Measurements from ENCODE around the gene GPR35.
A peak's percentile ranks its signal among the peaks of the same experiment; 100 is the strongest.

GPR35 gene, protein sequence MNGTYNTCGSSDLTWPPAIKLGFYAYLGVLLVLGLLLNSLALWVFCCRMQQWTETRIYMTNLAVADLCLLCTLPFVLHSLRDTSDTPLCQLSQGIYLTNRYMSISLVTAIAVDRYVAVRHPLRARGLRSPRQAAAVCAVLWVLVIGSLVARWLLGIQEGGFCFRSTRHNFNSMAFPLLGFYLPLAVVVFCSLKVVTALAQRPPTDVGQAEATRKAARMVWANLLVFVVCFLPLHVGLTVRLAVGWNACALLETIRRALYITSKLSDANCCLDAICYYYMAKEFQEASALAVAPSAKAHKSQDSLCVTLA

DNA sequence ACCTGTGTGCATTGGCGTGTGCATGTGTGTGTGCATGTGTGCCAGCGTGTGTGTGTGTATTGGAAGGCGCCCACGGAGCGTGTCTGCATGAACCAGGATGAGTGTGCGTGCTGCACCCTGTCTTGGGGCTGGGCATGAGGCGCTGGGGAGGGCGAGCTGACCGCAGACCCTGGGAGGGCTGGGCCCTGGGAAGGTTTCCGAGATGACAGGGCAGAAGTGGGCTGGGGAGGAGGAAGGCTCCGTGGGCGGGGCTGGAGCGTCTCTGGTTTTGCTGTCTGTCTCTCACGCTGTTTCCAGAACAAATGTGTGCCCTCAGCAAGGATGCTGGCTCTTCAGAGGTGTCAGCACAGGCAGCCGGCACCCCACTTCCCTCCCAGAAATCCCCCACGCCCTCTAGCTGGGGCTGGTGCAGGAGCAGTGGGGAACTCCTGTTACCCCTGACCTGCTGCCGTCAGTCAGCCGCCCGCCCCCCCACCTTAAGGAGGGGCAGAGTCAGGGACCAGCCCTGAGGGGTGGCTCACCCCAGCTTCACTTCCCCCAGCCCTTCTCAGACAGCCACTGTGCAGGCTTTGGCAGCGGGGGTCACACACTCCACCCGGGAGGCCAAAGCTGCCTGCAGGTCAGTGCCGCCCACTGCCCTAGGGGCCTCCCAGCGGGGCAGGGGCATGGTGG, at the start of gene GPR35:
GPR35 (plus strand) TSS at position 531 of the 672 bp plus-strand sequence. CDS start 4,473 bp downstream, outside the sequence.
- peak; percentile 86 to 90 for DNase-seq

DNA sequence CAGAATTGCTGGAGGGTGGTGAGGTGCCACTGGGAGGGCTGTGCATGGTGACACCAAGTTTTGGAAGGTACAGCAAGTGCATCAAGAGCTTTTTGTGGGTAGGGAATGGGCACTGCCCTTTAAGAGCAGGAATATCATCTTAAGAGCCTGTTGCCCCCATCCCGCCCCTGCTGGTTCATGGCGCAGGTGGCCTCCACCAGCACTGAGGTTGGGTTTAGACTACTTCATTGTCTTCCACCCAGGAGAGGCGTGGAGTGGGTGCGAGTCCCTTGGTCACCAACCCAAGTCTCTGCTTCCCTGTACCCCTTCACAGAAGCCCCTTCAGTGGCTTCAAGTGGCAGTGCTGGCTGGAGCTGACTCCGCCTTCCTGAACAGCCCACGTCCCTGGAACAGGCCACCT, 49.2 kb upstream of the GPR35 start:
- no peak for DNase-seq

DNA sequence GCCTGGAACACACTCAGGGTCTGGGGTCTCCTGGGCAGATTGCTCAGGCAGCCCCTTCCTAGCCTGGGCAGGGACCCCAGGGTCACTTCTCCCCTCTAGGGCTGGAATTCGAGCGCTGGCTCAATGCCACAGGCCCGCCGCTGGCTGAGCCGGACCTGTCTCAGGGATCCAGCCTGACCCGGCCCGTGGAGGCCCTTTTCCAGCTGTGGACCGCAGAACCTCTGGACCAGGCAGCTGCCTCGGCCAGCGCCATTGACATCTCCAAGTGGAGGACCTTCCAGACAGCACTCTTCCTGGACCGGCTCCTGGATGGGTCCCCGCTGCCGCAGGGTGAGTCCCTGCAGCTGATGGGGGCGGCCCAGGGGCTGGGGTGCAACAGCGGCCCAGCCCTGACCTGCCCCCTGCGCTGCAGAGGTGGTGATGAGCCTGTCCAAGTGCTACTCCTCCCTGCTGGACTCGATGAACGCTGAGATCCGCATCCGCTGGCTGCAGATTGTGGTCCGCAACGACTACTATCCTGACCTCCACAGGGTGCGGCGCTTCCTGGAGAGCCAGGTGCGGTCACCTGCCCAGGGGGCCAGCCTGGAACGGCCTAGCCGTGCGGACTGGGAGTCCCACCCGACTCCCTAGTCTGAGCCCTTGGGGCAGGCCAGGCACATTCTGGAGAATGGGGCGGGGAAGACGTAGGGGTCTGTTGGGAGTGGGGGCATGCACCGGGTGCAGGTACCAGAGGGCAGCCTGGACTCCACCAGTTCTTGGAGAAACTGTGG, 48.7 kb upstream of the GPR35 start:
- no peak for DNase-seq

DNA sequence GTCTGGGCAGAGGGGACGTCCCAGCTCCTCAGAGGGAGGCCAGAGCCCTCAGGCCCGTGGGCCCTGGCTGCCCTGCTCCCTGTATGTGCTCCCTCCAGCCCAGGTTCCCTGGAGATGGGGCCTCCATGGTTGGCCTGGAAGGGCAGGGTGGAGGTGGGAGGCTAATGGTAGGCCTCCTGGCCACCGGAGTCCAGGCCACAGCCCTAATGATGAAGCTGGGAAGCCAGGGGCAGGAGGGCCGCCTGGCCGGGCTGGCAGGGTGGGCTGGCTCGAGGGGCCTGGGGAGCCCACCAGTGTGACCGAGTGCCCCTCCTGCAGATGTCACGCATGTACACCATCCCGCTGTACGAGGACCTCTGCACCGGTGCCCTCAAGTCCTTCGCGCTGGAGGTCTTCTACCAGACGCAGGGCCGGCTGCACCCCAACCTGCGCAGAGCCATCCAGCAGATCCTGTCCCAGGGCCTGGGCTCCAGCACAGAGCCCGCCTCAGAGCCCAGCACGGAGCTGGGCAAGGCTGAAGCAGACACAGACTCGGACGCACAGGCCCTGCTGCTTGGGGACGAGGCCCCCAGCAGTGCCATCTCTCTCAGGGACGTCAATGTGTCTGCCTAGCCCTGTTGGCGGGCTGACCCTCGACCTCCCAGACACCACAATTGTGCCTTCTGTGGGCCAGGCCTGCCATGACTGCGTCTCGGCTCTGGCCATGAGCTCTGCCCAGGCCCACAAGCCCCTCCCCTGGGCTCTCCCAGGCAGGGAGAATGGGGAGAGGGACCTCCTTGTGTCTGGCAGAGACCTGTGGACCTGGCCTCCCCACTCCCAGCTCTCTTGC, 47.8 kb upstream of the GPR35 start:
- no peak for DNase-seq

DNA sequence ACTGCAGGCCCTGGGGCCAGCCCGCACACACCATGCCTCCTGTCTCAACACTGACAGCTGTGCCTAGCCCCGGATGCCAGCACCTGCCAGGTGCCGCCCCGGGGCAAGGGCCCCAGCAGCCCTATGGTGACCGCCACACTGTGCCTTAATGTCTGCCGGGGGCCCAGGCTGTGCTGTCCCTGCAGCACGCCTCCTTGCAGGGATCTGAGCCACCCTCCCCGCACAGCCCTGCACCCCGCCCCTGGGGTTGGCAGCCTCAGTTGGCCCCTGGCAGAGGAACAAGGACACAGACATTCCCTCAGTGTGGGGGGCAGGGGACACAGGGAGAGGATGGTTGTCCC, 47.2 kb upstream of the GPR35 start:
- DNase-seq, result no peak

DNA sequence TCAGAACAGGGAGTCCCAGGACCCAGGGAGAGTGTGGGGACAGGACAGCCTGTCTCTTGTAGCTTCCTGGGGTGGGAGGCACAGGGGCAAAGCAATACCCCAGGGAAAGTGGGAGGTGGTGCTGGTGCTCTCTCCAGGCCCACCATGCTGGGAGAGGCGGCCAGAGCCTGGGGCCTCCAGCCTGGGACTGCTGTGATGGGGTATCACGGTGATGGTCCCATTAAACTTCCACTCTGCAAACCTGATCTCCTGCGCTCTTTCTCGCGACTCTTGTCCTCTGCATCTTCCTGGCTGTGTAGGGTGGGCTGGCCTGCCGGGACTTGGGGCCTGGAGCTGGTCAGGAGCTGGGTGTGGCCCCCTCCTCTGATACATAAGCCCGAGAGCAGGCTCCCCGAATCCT, 46.8 kb upstream of the GPR35 start:
- DNase-seq, result no peak

DNA sequence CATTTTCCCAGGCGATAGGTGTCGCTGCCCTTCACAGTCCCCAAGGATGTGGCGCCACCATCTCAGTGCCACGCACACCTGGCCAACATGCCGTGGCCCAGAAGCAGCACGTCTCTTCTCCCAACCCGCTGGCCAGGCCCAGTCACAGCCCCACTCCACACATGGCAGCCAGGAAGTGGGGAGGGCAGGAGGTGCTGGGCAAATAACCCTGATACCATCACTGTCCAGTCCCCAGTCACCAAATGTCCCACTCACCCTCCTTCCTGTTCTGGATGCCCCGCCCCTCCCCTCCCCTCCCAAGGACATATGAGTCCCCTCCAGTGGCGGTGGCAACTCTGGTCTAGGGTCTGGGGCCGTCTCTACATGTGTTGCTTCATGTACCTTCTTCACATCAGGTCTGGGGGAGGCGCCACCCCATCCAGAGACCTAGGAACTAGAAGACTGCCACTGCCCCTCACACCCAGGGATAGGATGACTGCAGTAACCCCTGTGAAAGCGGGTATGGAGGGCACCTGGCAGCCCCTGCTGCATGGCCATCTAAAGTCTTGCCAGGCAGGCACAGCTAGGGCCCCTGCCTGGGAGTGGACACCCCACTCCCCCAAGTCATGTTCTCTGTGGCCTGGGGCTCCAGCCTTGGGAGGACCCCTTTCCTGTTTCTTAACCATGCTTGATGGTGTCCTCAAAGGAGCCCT, 46.1 kb upstream of the GPR35 start:
- no peak for DNase-seq

DNA sequence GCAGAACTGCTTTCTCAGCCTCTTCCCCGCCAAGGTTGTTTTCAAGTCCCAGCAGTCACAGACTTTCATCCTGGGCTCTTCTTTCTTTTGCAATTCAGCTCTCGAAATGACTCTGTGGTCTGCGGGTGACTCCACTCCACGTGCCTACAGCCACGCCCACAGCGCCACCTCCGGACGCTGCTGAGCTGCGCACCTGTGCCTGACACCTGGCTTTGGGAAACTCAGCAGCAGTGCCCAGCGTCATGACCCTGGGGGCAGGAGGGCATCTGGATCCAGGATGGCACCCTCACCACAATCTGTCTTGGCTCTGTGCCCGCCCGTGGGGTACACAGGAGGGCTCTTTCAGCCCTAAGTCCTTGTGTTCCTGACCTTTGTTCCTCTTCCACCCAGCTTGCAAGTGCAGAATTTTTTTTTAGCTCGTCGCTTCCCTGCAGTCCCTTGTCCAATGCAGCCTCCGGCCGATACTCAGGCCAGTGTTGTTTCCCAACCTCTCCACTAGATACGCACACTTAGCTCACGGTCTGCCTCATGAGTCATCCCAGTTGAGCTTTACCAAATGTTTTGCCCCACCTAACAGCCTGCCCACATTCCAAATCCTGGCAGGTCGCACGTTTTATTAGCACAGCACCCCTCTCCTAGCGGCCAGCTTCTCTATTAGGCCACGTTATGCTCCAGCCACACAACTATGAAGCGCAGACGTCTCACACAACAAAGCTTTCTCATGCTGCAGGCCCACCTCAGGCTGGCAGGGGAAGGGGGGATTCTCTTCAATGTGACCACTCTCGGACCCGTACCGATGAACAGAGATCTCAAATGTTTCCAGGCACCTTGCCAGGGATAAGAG, 45.3 kb upstream of the GPR35 start:
- peak; percentile 77 to 84 for DNase-seq

DNA sequence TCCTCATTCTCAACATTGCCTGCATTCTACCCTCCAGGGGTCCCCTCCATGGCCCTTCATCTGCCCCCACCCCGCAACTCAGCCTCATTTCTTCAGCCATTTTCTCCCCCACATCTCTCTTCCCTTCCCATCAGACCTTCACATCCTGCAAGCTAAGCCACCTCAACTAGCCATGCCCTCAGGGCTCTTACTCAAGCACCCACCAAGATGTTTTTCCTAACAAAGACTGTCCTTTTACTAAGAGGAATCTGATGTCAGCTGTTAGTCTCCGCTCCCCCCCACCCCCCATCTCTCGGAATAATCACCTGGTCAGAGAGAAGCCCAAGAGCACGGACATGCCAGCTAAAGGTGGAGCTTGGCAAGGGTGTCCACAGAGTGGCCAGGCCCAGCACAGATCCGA, 43.5 kb upstream of the GPR35 start:
- DNase-seq, result no peak

DNA sequence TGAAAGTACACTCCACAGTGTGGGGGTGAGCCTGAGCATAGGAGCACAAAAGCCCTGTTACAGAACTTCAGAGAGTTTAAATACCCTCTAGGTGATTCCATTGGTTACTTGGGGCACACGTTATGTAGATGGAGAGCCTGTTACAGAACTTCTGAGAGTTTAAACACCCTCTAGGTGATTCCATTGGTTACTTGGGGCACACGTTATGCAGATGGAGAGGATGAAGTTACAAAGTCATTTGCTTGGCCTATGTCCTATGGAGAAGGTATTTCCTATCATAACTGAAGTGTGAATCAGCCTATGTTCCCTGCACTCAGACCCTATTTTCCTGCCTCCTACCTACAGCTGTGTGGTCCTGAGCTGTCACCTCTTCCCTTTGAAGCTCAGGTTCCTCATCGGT, 42.5 kb upstream of the GPR35 start:
- DNase-seq, result no peak

DNA sequence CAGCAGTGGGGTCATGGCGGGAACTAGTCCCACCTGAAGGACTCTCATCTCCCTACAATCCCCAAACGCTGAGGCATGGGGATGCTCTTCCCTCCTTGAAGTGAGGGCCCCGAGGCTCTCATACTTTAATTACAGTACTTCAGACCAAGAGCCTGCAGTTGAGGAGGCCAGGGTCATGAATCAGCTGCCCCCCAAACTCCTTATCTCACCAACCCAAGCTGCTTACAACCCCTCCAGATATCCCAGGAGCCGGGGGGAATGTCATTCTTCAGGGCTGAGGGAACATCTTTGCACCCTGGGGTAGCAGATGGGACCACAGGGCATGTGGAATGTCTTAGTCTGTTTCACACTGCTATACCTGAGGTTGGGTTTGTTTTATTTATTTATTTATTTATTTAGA, 41.5 kb upstream of the GPR35 start:
- DNase-seq, result no peak

DNA sequence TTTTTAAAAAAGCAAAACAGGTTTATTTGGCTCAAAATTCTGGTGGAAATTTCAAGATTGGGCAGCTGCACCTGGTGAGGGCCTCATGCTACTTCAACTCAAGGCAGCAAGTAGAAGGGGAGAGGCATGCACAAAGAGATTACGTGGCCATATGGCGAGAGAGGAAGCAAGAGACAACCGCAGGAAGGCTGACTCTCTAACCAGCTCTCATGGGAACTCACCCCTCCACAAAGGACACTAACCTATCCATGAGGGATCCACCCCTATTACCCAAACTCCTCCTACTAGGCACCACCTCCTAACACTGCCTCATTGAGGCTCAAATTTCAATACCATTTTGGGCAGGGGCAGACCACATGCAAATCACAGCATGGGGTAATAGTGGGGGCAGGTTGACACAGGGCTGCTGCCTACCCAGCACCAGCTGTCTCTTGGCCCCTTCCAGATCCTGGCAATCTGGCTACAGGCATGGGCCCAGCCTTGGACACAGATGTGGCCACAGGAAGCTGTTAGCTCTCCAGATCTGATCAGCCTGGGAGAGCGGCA, 40.7 kb upstream of the GPR35 start:
- DNase-seq, result no peak

DNA sequence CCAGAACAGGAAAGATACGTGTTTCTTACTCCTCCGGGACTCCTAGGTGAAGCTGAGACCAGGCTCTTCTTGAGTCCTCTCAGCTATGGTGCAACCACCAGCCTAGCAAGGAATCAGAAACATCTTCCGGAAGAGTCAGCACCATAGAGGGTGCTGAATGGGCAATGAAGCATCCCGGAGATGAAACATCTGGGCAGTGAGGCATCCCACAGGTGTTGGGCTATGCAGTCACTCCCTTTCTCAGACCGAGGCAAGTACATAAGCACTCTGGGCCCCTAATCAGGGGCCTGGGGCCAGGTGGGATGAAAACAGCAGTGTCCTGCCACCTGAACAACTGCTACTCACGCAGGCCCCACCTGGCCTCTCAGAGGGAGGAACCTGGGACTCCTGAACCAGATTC, 40.2 kb upstream of the GPR35 start:
- no peak for DNase-seq

DNA sequence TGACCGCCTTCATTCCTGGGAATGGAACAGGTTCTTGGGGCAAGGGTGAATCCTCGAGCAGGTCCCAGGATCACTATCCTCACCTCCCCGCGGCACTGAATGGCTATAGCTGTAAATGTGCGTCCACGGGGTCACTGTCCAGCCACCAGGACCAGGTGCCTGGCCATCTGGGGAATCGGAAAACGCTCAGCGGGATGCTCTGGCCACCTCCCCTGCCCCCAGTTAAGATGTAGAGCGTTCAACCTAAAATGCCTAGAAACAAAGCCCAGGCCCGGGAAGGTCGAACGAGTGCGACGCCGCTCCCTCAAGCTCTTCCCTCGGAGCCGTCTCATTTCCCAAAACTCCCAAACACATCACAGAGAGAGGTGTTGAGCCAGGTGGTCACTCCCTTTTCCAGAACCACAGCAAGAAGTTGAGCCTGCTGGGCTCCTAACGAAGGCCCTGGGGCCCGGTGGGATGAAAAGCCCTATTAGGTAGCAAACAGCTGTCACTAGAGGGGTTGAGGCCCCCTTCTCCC, 39.5 kb upstream of the GPR35 start:
- DNase-seq, result no peak

DNA sequence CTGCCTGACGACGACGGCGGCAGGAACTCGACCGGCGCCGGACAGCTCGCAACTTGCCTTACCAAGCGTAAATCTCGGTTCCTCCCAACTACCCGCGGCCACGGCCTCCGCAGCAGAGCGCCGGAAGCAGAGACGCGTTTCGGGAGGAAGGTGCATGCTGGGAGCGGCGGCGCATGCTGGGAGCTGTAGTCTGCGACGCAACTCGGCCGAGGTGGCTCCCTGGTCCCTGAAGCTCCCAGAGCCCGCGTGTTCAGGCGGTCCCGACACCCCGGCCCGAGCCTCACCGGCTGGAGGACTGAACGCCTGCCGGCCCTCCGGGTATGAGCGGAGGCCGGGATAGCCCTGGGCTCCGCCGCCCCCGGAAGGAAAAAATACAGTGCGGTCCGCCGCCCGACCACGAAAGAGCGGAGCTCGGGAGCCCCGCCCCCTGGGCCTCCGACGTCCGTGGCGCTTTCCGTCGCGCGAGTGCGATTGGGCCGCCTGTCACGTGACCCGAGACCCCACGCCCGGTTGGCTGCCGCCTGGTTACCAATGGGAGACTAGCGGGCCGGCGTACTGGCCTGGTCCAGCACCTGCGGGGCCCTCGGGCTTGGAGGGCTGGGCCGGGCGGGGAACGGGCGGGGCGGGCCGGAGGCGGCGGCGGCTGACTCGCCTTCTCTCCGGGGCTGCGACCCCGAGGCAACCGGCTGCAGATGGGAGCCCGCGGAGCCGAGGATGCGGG, 38.9 kb upstream of the GPR35 start, which contains the start of gene CAPN10:
CAPN10 (plus strand) TSS at position 537 of the 721 bp plus-strand sequence; CDS start at position 715, 178 bp downstream.
- DNase-seq, result peak; percentile 96 to 97

DNA sequence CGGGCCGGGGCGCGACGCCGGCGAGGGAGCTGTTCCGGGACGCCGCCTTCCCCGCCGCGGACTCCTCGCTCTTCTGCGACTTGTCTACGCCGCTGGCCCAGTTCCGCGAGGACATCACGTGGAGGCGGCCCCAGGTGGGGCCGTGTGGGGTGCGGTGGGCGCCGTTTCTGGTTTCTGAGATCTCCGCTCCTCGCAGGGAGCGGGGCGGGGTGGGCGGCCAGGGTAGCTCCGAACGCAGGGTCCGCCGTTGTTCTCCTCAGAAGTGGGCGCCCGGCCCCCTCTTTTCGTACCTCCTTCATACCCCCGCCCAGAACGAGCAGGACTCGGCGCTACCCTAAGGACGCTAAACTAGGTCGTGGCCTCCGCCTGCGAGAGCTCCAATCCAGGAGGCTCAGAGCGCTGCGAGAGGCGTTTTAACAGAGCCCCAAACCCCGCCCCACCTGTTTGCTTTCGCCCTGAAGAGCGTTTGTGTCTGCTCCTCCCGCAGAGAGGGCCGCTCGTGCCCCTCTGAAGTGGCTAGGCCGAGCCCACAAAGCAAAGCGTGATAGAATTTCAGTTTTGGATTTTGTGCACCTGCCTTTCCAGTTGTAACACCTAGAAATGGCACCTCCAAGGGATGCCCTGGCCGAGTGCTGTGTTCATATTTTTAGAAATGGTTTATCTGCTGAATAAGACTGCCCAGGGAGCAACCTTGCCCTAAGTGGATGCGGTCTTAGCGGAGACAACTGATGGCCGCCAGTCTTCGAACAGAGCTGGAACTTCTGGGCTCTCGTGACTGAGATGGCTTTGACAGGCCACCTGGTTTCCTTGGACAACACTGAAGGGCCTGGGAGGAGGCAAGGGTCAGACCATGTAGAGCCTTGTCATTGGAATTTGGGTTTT, 38.1 kb upstream of the GPR35 start:
- DNase-seq, result peak; percentile 70 to 75

DNA sequence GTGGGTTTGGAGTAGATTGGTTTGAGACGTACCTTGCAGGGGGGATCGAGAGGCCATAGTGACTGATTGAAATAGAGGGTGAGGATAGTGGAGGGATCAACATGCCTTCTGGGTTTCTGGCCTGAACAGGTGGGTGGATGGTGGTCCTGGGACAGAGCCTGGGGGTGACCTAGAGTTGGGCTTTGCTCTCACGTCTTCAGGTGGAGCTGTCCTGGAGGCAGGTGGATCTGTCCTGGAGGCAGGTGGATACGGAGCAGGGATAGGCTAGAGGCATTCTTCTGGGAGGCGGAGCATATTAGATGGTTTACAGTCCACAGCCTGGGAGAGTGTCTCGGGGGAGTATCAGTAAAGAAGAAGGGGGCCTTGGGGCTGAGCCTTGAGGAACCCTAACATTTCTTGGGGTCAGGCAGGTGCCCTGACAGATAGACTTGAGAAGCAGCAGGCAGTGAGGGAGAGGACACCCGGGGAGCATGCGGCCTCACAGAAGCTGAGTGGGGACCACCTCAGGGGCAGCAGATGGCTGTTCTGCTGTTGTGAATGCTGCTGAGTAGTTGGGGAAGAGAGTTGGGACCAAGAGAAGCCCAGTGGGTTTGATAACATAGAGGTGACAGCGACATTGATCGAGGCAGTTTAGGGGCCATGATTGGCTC, 37.1 kb upstream of the GPR35 start:
- DNase-seq, result no peak

DNA sequence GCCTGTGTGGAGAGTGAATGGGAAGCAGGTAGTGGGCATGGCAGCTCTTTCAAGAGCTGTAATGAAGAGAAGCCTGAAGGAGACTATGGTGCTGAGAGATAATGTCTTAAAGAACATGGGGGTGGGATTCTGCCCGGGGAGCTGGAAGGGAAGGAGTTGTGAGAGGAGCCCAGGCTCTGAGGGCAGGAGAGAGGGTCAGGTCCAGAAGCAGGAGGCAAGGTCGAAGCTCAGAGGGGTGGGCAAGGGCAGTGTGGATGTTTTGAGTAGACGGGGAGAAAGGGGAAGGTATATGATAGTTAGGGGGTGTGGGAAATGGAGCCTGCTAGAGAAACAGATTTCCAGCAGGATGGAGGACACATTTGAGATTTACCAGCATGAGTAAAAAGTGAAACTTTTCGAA, 36.6 kb upstream of the GPR35 start:
- no peak for DNase-seq

DNA sequence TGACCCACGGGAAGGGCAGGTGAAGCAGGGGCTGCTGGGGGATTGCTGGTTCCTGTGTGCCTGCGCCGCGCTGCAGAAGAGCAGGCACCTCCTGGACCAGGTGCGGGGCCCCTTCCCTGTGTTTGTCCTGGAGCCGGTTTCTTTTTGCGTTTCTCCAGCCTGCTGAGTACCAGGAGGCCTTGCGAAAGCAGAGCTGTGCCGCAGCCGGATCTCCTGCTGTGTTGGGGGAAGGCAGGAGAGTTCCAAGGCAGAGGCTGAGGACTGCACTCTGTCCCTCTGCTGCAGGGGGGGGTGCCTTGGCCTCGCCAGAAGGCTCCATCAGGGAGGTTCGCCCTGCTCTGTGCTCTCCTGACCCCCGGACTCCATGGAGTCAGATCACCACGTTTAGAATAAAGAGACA, 35.9 kb upstream of the GPR35 start:
- no peak for DNase-seq

All from activated T-cell treated with anti-CD3 and anti-CD28 coated beads, Interleukin-2, amount 50 U/mL, for 48 hours (primary cell).